GM04504 (cell line): ENCODE results near the gene ERC1.
"Not testable (repeated sequence)": the region's sequence is repeated elsewhere in the genome, so short reads cannot be mapped to it uniquely, and the experiment has no call there.

Source experiments
- DNase-seq: peaks from one replicate; pipeline ENCODE4 v3.0.0-alpha.2; 2012; ENCODE audit warnings: low read depth

ERC1 gene

DNA sequence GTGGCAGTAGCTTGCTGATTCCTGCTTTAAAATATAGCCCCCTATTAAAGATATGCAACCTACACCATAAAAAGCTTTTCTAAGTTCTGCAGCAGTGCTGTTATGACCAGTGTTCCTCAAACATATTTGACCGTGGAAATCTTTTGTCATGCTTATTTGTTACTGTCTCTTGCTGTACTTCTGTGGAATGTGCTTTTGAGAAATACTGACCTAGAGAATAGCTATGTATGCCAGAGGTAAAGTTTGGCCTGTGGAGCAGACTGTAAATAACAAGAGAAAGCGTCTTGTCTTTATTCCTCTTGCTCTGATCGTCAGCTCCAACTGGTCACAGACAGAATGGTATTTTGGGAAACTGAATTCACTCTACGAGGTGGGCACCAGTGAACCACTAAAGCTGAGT lies 364.4 kb downstream of the ERC1 start:
- no peak for DNase-seq

DNA sequence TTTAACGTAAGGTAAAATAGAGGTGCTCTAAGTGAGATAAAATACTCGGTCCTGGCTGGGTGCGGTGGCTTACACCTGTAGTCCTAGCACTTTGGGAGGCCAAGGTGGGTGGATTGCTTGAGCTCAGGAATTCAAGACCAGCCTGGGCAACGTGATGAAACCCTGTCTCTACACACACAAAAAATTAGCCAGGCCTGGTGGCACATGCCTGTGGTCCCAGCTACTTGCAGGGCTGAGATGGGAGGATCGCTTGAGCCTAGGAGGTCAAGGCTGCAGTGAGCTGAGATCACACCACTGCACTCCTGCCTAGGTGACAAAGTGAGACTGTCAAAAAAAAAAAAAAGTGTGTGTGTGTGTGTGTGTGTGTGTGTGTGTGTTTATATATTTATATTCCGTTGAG lies 364.8 kb downstream of the ERC1 start:
- not testable (repeated sequence) for DNase-seq

DNA sequence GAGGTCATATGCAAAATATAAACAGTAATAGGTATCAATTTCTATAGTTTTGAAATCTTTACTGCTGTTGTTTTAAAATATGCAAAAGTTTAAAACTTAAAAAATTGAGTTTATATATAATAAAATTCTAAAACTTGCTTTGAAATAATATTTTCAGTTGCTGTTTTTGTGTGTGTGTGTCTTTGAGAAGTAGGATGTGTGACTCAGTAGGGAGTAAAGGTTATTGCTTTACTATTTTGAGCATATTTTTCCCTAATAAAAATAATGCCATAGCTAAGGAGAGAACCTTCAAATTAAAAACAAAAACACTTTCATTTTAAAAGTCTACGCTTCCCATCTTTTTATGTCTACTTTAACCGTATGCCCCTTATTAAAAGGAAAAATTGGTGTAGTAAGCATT lies 365.3 kb downstream of the ERC1 start:
- DNase-seq = no peak

DNA sequence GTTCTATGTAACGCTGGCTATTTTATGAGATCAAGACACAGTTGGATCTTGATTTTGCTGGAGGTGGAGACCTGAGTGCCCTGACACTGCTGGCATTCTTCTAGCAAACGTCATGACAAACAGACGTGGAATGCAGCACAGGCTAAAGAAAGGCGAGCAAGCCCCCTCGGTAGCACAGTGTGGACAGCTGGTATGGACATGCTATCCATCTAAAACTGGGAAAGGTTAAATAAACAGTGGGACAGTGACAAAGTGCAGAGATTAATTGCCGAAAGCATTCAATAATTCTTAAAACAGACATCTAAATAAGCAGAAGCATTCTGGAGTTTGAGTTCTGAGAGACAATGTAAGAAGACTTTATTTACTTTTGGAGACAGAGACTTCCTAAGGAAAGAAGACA lies 366.1 kb downstream of the ERC1 start:
- no peak for DNase-seq

DNA sequence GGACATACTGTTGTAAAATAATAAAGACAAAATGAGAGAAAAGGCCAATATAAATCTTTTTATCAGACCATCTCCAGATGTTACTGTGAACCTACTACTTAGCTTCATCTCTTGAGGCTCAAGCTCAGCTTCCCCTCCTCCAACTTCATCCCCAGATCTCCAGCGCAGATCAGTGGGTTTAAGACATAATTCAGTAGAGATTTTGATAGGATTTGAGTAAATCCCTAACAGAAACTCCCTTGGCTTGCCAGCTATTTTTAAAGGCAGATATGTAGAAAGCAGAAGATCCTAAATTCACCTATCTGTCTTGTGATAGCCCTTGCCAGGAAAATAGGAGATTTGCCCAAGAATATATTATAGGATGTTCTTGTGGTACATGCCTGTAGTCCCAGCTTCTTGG lies 366.7 kb downstream of the ERC1 start:
- no peak for DNase-seq

DNA sequence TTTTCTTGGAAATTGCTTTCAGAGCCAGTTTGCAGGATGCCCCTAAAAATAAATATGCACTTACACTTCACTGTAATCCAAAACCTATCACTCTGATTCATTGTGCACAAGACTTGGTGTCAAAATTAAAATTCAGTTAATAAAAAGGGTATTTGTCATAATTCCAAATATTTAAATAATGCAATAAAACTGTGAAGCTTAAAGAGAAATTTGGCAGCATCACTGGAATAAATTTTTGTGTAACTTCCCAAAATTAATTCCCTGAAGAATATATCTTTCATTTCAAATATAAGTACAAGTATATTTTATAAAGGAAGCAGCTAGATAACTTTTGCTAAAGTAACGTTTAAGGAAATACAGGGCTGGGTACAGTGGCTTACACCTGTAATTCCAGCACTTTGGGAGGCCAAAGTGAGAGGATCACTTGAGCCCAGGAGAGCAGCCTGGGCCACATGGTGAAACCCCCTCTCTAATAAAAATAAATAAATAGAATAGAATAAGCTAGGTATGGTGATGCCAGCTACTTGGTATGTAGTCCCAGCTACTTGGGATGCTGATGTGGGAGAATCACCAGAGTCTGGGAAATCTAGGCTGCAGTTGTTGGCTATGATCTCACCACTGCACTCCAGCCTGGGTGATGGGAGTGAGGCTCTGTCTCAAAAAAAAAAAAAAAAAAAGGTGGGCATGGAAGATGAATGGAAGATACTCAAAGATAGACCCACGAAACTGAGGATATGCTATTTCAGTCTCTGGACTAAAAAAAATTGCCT lies 369.6 kb downstream of the ERC1 start:
- DNase-seq = peak; percentile 41

DNA sequence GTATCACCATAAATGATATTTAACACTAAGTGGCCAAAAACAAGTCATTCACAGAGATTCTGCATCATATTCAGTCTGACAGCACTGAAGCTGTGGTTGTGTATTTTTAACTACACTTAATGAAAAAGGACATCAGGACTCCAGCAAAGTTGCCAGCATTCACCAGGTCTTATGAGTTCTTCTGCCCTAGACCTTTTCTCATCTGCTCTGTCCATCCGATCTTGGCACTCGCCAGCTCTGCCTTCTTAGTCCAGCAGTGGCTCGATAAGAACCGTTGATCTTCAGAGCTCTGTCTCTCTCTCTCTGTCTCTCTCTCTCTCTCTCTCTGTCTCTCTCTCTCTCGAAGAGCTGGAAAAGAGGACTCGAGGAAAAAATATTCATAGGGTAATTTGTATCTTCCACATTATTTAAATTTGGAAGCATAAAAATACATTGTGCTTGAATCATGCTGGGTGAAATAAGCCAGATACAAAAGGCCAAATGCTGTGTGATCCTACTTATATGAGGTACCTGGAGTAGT lies 371.2 kb downstream of the ERC1 start:
- DNase-seq = no peak

DNA sequence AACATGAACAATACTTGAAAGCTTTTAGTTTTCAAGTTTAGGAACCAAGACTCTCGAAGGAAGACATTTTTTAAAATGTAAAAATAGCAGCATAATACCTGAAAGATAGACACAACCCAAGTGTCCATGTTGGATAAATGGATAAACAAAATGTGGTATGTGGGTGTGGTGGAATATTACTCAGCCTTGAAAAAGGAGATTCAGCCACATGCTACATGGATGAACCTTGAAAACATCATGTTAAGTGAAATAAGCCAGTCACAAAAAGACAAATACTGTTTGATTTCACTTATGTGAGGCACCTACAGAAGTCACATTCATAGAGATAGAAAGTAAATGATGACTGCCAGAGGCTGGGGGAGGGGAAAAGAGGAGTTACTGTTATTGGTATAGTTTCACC lies 374.7 kb downstream of the ERC1 start:
- DNase-seq = no peak

DNA sequence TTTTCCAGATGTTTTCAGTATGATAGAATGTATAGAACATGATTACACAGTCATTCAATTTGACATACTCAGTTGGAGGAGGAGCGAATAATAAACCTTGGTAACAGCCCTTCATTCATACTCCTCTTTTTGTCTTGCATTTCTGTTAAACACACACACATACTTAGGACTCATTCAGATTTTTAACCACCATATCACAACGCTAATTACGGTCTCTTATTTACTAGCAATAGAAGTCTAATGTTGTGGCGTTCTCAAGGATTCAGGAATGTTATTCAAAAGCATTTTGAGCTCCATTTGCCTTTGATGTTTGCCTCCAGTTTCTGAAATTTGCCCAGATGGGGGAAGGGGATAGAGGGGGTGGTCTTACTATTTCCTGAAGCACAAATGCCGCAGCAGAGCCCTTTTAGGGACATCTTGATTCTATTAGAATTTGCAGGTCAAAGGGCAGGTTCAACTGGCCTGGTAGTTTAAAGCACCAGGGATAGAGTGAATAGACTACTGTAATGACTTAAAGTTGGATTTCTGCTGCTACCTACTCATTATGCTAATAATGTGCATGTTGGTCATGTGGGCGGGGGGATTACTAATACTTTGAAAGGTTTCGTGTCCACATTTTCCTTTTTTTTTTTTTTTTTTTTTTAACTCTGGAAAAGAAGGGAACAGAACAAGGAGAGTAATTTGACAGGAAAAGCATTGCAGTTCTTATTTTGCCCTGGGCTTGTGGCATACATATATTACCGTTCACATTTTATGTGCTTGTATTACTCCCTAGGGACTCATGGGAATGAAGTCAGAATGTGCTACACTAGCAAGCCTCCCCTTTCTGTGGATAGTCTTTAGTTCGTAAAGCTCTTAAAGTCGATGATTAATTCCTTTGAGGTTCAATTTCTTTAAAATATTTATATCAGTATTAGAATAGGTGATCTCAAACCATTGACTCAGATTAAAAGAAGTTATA lies 376.6 kb downstream of the ERC1 start:
- DNase-seq = no peak

DNA sequence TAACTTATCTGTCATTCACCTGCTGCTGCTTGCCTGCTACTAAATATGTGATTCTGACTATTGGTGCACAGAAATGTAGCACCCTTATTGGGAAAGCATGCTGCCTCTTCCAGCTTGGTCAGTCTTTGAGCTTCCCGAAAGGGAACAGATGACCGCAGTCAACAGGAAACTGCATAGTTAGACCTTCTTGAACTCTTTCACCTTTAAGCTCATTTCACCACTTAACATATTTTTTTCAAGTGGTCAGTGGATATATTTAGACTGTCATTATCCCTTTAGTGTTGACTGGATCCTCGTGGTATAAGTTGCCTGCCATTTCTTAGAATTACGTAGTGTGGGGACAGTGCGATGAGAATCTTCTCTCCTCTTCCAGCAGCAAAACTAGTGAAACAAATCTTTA lies 378.4 kb downstream of the ERC1 start:
- DNase-seq = no peak

DNA sequence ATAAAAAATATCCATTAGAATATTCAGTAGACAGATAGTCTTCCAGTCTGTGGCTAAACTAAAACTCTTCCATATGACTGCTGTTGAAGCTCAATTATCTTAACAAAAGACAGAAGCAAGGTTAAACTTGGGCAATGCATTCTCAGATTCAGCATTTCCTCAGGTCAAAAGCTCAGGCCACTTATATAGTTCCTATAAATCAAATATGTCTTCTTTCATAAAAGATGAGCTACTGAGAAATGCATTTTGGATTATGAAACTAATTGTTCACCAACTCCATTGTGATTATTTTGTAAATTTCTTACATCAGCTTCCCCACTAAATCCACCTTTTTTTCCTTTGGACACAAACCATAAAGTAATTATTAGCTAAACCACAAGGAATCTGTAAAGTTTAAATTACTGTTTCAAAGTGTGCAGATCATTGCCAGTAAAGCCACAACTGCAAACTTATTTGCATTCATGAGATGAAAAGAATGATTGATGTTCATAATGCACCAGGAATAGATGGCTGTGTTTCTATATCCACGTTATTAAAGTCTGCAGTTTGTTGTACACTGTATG lies 379.0 kb downstream of the ERC1 start:
- peak; percentile 54 for DNase-seq

DNA sequence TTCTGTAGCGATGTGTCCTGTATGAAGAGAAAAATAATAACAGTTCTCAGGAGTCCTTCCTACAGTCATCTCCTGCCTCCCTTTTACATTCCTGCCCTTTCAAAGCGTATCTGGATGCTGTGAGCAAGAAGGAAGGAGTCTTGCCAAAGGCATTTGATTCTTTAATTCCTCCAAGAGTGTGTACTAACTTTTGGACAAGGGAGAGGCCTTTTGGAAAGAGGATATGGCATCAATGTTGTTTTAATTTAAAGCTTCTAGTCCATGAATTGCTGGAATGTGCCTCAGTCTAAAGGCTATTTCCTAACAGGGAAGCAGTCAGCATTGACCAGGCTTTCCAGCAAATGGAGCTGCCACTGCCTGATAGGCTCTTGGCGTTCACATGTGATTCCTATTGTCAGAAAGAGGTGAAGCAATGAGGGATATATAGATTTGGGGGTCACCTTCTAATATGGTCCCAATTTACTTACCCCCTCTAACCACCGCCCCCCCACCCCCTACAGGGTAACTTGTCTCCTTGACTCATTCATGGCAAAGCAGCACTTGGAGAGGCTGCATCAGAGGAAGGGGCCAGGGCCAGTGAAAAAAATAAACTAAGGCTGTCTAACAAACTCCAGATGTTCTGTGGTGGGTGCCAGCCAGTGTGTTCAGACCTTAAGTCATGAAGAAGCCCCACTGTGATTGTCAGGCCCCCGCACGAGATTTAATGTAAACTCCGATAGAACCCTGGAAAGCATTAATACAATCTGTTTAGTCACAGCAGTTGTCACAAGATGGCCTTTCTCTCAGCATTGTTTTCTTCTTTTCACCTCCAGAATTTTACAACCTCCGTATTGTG lies 383.1 kb downstream of the ERC1 start:
- DNase-seq = peak; percentile 64

DNA sequence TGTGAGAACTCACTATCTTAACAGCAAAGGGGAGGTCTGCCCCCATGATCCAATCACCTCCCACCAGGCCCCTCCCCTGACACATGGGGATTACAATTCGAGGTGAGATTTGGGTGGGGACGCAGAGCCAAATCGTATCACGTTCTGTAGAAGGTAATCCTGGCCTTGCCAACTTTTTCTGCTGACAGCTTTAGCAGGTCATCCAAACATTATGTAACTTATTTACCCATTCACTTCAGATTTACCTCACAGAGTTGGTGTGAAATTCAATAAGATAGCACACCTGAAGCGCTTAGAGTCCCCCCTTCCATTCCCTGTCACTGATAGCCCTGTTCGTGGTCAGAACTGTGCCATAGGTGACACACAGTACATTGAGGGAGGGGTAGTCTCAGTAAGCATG lies 384.3 kb downstream of the ERC1 start:
- no peak for DNase-seq

DNA sequence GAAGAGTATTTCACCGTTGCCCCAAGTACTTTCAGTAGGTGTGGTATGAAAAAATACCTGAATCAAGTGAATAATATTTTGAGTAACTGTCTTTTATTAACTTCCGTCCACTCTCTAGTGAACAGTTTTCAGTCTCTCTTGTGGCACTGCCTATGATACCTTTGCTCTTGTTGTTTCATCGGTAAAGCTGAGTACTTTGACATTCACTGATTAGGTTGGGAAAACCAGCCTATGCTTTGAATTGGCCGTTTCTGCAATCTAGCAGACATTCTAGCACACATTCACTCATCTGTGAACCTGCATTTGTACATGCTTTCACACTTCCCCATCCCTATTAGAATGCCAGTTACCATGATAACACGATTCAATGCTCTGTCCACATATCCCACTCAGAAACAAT lies 386.1 kb downstream of the ERC1 start:
- no peak for DNase-seq

DNA sequence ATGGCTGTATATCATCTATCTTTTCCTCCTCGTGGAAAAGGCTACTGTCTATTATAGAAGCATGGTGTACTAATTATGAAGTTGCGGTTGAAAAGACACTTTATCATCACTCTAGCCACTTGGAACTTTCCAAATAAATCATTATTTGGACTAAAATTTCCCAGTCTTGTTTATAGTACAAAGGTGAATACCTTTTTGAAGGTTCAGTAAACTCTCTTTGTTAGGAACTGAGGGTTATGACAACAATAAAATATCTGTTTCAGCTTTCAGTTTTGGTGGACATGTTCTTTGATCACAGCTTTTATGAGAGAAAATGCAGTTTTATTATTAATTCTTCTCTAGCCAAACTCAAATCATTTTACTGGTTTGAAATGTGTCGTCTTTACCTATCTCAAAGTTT lies 386.7 kb downstream of the ERC1 start:
- no peak for DNase-seq

DNA sequence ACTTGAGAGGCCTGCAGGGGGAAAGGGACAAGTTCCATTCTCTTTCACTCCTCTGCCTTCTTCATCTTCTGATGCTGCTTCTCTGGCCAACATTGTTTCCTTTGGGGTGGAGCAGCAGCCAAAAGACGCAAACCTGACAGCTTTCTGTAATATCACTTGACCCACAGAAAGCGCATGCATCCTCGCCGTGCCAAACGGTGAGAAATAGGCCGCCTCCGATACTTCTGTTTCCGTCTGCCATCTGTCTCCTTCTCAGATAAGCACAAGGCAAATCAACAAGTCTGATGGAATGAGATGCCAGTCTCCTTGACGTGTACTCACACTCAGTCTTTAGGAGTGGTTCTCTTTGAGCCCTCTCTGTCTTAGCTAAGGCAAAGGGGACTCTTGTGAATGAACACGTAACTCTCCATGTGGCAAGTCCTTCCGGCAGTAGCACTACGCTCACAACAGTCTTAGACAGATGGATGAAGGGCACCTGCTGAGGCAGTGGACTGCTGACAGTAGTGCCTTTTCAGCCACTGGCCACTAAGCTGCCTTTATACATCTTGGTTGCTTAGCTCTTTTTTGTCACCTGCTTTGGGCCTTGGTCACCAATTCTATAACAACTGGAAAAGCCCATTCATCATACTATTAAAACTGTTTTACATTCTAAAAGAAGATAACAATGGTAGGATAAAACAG lies 389.3 kb downstream of the ERC1 start:
- no peak for DNase-seq

DNA sequence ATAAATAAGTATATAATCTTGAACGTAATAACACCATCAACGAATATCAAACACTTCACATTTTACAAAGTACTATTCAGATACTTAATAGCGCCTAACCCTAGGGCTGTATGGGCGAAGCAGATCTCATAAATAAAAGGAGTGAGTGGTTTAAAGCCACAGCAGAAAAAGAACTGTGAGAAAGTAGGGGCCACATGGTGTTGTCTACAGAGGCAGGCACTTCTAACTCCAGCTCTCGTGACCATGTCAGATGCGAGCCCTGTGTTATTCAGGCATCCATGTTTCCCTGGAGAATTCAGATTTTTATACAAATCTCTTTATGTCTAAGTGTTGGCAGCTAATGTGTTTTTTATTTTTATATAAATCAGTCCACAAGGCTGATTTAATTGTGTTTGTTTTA lies 391.1 kb downstream of the ERC1 start:
- DNase-seq = no peak

DNA sequence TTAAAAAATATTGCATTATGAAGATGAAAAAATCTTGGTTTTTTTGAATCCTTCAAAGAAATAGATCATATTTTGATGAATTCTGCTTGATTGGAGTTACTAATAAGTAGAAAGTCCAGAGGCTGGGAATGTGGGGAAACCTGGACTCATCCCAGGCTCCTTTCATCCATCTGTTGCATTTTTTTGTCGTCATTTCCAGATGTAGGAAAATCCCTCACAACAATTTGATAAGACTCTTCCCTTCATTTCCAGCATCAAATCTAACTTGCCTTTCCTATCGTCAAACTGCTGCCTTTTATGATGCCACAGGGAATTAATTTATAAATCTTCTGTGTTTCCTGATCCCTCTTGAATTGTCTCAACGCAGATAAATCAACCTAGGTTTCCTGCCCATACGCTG lies 391.8 kb downstream of the ERC1 start:
- DNase-seq = no peak

DNA sequence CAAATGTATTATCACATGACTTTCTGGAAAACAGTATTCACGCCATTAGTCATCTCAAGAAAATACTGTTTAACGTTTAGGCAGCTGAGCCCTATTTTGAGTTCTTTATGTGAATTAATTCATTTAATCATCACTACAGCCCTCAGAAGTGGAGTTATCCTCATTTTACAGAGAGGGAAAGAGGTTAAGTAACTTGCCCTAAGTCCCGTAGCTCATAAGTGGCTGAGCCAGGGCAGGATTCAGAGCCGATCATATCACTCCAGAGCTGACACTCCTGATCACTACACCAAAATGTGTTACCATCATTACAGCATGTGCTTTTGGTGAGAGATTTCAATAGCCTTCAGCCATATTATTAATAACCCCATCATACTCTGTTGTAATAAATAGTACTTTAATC lies 392.7 kb downstream of the ERC1 start:
- DNase-seq = no peak

DNA sequence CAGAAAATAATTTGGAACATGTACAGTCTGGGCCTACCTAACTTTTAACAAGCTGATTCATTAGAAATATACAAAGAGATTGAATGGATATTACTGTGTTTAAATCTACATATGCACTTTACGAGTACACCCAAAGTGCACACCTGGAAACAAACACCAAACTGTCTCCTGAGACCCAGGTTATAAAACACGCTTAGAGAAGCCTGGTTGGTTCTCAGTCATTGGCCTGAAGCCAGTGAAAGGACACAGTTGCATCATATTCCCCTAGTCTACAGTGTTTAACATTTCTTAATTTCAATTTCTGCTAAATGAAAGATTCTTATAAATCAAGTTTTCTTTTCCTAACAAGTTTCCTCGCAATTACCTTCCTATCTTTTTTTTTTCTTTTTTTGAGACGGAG lies 393.9 kb downstream of the ERC1 start:
- no peak for DNase-seq

DNA sequence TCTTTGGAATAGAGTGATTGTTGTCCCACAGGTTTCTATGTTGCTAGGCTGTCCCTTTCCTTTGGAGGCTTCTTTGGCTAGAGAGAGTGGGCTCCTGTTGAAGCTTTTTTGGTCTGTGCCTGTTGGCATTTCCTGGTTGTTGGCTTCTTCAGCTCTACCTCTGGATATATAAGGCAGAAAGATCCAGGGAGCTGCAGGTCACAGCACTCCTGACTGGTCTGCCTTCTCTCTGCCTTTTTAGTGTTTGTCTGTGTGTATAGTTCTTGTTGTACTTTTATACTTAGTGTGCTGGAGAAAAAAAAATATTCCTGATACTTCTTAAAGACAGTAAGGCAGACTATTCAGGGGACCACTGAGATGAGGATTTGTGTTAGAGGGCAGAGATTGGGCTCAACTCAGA lies 400.7 kb downstream of the ERC1 start:
- no peak for DNase-seq
